ENCODE data around the gene AVPR1B.
"Not testable (repeated sequence)": the region's sequence is repeated elsewhere in the genome, so short reads cannot be mapped to it uniquely, and the experiment has no call there.

AVPR1B gene

GRCh38 chr1:206082831-206083695 is 34.1 kb downstream of the AVPR1B start:
- DNase-seq (ENCODE audit: low read depth in 1 of 2, low spot score in 1 of 2), result no peak

- DNase-seq (ENCODE audit: low read depth in 1 of 2, low spot score in 1 of 2), result no peak
These were observed 35.3 kb downstream of the AVPR1B start for GRCh38 chr1:206081856-206082255.

GRCh38 chr1:206080026-206080820 is 37.0 kb downstream of the AVPR1B start:
- no peak for DNase-seq (ENCODE audit: low read depth in 1 of 2, low spot score in 1 of 2)

- no peak for DNase-seq (ENCODE audit: low read depth in 1 of 2, low spot score in 1 of 2)
These were observed 38.1 kb downstream of the AVPR1B start for GRCh38 chr1:206079135-206079534.

GRCh38 chr1:206075786-206076755 is 41.1 kb downstream of the AVPR1B start:
- no peak for DNase-seq (ENCODE audit: low read depth in 1 of 2, low spot score in 1 of 2)

DNA sequence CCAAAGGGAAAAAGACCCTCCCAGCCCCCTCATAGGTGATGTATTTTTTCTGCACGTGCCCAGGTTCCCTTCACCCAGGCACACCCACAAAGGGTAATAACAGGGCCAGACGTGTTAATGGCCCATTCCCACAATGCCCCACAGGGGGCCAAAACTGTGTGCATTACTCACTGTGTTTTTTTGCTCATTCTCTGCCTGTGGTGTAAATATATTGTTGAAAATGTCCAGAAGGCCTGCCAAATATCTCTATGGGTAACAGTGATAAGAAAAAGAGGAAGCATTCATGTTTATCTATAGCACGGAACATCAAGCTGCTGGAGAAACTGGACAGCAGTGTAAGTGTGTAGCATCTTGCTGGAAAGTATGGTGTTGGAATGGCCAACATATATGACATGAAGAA is 42.3 kb downstream of the AVPR1B start:
- DNase-seq (ENCODE audit: low read depth in 1 of 2, low spot score in 1 of 2), result no peak

- DNase-seq (ENCODE audit: low read depth in 1 of 2, low spot score in 1 of 2), result no peak
These were observed 46.4 kb downstream of the AVPR1B start for GRCh38 chr1:206070627-206071304.

DNA sequence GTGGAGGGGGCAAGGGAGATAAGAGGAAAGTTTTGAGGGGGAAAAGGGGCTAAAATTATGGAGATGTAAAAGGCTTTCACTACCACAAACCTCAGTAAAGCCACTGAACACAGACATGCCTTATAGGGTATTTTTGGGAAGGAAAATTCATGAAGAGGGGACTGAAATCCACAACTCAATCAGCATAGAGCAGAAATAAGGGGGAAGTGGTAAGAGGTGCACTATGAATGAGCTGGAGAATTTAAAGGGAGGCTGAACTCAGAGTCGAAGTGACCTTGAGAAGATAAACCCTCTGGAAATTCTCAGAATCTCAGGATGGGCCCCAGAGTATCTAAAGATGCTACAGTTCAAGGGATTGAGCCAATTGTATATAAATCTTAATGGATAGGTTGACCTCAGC is 48.9 kb downstream of the AVPR1B start:
- DNase-seq (ENCODE audit: low read depth in 1 of 2, low spot score in 1 of 2), result no peak

DNA sequence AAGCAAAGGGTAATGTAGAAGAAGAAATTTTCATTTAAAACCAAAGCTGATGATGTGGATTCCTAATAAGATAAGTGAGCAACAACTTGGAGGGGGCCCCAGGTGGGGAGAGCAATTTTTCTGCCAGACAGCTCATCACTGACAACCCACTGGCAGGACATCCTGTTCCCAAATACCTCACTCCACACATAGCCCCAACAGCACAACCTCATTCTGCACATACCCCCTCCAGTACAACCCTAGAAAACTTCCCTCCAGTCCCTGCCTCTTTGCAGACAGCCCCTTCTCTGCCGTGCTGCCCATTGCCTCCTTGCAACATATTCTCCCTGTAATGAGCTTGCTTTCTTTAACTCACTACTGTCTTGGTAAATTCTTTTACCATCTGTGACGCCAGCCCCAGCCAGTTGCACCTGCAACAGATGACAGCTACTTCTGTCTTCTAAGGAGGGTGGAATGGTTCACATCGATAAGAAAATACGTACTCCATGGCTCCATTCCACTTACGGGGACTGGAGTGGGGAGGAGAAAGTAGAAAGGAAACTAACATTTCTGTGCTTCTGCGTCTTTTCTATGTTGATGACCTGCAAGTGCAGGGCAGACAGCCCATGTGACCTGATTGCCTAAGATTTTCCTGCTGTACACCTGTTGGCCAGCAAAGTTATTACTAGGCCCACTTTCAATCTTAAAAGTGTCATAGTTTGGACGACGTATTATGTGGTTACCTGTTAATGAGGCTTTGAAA is 49.5 kb downstream of the AVPR1B start:
- no peak for DNase-seq (ENCODE audit: low read depth in 1 of 2, low spot score in 1 of 2)

DNA sequence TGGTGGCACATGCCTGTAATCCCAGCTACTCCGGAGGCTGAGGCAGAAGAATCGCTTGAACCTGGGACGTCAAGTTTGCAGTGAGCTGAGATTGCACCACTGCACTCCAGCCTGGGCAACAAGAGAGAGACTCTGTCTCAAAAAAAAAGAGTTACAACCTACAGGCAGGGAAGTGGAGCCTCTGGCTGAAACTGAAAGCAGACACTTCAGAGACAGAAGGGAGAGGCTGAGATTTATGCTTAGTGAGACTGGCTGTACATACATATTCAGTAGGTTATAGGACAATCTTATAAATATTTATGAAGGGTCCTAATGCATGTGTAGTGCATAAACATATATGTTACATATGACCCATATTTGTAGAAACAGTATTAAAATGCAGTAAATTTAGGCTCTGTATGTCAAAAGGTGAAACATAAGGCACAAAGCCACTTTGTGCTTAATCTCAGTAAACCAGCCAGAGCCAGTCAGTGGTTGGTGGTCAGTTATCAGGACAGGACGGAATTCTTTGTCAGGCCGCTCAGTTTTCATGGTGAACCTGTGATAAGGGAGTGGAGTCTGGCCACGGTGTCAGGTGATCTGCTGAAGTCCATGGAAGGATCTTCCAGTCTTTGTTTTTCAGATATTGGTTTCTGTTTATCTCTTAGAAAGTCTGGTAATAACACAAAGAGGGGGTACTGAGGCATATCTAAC is 50.6 kb downstream of the AVPR1B start:
- DNase-seq (ENCODE audit: low read depth in 1 of 2, low spot score in 1 of 2), result no peak

DNA sequence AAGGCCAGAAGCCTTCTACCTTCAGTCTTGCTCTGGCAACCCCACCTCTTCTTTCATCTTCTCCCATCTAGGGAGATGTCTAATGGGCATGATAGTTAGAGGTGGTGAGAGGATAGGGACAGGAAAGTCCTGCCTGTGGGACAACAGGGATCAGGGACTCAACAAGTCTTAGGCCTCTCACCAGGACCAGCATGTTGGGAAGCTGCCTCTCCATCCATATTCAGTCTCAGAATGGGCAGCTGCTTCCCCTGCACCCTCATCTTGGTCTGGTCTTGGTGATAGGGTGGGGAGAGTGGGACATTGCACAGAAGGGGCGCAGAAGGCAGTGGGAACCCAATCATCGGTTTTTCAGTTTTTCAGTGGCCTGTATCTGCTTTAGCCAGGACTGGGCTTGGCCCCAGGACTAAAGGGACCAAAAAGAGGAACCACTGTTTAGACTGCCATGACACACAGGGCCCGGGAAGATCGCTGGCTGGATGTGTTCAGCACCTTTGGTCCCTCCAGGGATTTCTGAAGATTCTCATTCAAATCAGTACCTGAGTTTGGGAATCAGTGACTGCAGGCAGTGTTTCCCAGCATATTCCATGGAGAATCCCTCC is 51.5 kb downstream of the AVPR1B start:
- DNase-seq (ENCODE audit: low read depth in 1 of 2, low spot score in 1 of 2), result no peak

DNA sequence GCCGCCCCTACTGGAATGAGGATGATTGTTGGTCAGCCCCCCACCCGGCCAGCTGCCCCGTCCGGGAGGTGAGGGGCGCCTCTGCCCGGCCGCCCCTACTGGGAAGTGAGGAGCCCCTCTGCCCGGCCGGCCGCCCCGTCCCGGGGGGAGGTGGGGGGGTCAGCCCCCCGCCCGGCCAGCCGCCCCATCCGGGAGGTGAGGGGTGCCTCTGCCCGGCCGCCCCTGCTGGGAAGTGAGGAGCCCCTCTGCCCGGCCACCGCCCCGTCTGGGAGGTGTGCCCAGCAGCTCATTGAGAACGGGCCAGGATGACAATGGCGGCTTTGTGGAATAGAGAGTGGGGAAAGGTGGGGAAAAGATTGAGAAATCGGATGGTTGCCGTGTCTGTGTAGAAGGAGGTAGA is 52.7 kb downstream of the AVPR1B start:
- DNase-seq (ENCODE audit: low read depth in 1 of 2, low spot score in 1 of 2), result not testable (repeated sequence)

DNA sequence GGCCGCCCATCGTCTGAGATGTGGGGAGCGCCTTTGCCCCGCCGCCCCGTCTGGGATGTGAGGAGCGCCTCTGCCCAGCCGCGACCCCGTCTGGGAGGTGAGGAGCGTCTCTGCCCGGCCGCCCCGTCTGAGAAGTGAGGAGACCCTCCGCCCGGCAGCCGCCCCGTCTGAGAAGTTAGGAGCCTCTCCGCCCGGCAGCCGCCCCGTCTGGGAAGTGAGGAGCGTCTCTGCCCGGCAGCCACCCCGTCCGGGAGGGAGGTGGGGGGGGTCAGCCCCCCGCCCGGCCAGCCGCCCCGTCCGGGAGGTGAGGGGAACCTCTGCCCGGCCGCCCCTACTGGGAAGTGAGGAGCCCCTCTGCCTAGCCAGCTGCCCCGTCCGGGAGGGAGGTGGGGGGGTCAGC is 53.2 kb downstream of the AVPR1B start:
- DNase-seq (ENCODE audit: low read depth in 1 of 2, low spot score in 1 of 2), result not testable (repeated sequence)

DNA sequence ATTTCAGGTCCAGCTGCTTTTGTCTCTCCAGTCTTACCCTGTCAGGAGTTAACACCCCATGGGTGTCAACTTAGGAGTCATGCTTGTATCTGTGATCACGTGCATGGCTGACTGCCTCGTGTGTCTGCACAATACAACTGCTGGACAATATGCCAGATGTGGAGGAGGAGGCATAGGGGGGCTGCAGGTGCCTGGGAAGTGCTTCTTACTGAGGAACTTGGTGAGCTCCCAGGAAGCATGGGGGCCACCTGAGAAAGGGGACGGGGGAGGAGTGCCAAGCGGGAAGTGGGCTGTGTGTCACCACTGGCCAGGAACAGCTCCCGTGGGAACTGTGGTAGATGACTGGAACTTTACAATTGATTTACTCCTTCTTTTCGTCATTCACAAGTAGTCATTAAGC is 54.7 kb downstream of the AVPR1B start:
- no peak for DNase-seq (ENCODE audit: low read depth in 1 of 2, low spot score in 1 of 2)

- no peak for DNase-seq (ENCODE audit: low read depth in 1 of 2, low spot score in 1 of 2)
These were observed 56.3 kb downstream of the AVPR1B start for GRCh38 chr1:206060844-206061243.
